NCI-H2029 (cell line): ENCODE results near the gene SLC8A1.
A peak's percentile ranks its signal among the peaks of the same experiment; 100 is the strongest.
"Not testable (repeated sequence)": the region's sequence is repeated elsewhere in the genome, so short reads cannot be mapped to it uniquely, and the experiment has no call there.

Experiments used
- DNase-seq: peaks from one replicate; lab custom pipeline; 2025; lab: John Stamatoyannopoulos, UW

SLC8A1 gene

GRCh38 chr2:40103590-40103989, 348.3 kb downstream of the SLC8A1 start:
- DNase-seq, result peak; percentile 20

- DNase-seq, result no peak
Observed at GRCh38 chr2:40103163-40103562, 348.7 kb downstream of the SLC8A1 start.

- DNase-seq, result no peak
Observed at GRCh38 chr2:40102447-40102846, 349.4 kb downstream of the SLC8A1 start.

GRCh38 chr2:40101131-40101575, 350.7 kb downstream of the SLC8A1 start:
- DNase-seq, result no peak

GRCh38 chr2:40100676-40101075, 351.2 kb downstream of the SLC8A1 start:
- no peak for DNase-seq

- no peak for DNase-seq
Observed at GRCh38 chr2:40098786-40099470, 353.0 kb downstream of the SLC8A1 start.

- DNase-seq, result no peak
Observed at GRCh38 chr2:40097691-40098385, 354.1 kb downstream of the SLC8A1 start.

- peak; percentile 69 for DNase-seq
Observed at GRCh38 chr2:40096360-40096759, 355.5 kb downstream of the SLC8A1 start.

- DNase-seq, result peak; percentile 7
Observed at GRCh38 chr2:40095000-40095399, 356.9 kb downstream of the SLC8A1 start.

GRCh38 chr2:40094451-40094850, 357.4 kb downstream of the SLC8A1 start:
- DNase-seq, result no peak

- no peak for DNase-seq
Observed at GRCh38 chr2:40093021-40093675, 358.7 kb downstream of the SLC8A1 start.

GRCh38 chr2:40090044-40090443, 361.8 kb downstream of the SLC8A1 start:
- DNase-seq, result no peak

- DNase-seq, result no peak
Observed at GRCh38 chr2:40087927-40088326, 364.0 kb downstream of the SLC8A1 start.

GRCh38 chr2:40087434-40087833, 364.5 kb downstream of the SLC8A1 start:
- peak; percentile 68 for DNase-seq

- DNase-seq, result no peak
Observed at GRCh38 chr2:40085786-40086185, 366.1 kb downstream of the SLC8A1 start.

GRCh38 chr2:40073336-40073735, 378.6 kb downstream of the SLC8A1 start:
- DNase-seq, result not testable (repeated sequence)

- DNase-seq, result no peak
Observed at GRCh38 chr2:40072442-40073232, 379.3 kb downstream of the SLC8A1 start.

- no peak for DNase-seq
Observed at GRCh38 chr2:40062381-40062780, 389.5 kb downstream of the SLC8A1 start.

- no peak for DNase-seq
Observed at GRCh38 chr2:40049781-40050180, 402.1 kb downstream of the SLC8A1 start.

- no peak for DNase-seq
Observed at GRCh38 chr2:40048506-40048905, 403.4 kb downstream of the SLC8A1 start.

GRCh38 chr2:40047406-40047805, 404.5 kb downstream of the SLC8A1 start:
- DNase-seq, result no peak
